Retinal pigment epithelial cell (primary cell): ENCODE results near the gene DPP7.

Experiments used
- DNase-seq: peaks from one replicate; pipeline ENCODE4 v3.0.0-alpha.2; 2010; ENCODE audit warnings: low read depth
- H3K4me3 ChIP-seq: 2 replicates; pipeline ENCODE4 v1.5.1; 2011; ENCODE audit warnings: mild to moderate bottlenecking, low read length, control low read depth, moderate library complexity
- CTCF ChIP-seq: conservative IDR thresholded peaks from 2 replicates; pipeline ENCODE4 v1.5.1; 2011; ENCODE audit warnings: low read depth, low read length, control low read depth, inconsistent platforms

DPP7 gene

DNA sequence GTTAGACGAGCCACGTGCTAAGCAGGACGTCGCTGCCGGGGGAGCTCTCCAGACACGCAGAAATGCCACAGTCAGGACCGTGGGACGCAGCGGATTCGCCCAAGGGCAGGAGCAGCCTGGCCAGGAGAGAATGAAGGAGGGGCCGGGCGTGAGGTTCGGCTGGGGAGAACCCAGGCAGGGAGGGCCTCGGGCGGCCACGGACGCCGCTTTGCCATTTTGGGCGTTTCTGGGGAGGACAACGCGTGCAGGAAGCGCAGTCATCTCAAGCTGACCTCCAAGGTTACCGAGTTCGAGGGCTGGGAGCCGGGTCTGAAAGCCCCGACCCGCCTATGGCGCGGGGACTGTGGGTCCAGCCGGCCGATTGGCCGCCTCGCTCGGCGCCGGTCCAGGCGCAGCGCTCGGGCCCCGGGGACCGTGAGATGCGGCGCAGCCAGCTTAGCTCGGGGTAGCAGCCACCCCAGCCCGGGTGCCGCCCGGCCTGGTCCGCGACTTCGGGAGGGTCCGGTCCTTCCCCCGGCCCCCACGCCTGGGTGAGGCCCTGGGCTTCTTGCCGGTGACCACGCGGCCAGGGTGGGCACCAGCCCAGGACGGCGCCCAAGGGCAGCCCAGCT, 28.5 kb downstream of the DPP7 start:
- DNase-seq = no peak
- H3K4me3 ChIP-seq = peak overlapping the region; percentile 72
- no peak for TF ChIP-seq CTCF

- no peak overlapping the region for H3K4me3 ChIP-seq
- TF ChIP-seq CTCF = no peak
- no peak for DNase-seq
These were observed 30.0 kb downstream of the DPP7 start for GRCh38 chr9:137084526-137084925.

GRCh38 chr9:137083394-137084004, 31.0 kb downstream of the DPP7 start:
- TF ChIP-seq CTCF = no peak
- DNase-seq = peak; percentile 92
- no peak overlapping the region for H3K4me3 ChIP-seq

DNA sequence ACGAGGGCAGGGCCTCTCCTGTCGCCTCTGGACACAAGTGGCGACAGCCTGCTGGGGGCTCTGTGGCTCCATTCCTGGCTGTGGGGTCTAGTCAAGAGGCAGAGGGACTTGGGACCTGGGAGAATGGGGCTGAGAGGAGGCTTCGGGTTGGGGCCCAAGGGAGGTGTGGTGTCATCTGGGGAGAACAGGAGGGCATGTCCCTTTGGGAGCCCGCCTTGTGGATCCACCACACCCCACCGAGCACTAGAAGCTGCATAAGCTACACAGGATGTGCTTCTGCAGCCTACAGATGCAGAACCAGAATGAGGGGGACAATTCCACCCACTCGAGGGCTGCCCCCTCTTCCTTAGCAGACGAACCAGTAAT, 31.6 kb downstream of the DPP7 start:
- no peak overlapping the region for H3K4me3 ChIP-seq
- TF ChIP-seq CTCF = no peak
- DNase-seq = no peak

- H3K4me3 ChIP-seq = no peak overlapping the region
- no peak for TF ChIP-seq CTCF
- DNase-seq = no peak
These were observed 32.2 kb downstream of the DPP7 start for GRCh38 chr9:137082222-137082924.

DNA sequence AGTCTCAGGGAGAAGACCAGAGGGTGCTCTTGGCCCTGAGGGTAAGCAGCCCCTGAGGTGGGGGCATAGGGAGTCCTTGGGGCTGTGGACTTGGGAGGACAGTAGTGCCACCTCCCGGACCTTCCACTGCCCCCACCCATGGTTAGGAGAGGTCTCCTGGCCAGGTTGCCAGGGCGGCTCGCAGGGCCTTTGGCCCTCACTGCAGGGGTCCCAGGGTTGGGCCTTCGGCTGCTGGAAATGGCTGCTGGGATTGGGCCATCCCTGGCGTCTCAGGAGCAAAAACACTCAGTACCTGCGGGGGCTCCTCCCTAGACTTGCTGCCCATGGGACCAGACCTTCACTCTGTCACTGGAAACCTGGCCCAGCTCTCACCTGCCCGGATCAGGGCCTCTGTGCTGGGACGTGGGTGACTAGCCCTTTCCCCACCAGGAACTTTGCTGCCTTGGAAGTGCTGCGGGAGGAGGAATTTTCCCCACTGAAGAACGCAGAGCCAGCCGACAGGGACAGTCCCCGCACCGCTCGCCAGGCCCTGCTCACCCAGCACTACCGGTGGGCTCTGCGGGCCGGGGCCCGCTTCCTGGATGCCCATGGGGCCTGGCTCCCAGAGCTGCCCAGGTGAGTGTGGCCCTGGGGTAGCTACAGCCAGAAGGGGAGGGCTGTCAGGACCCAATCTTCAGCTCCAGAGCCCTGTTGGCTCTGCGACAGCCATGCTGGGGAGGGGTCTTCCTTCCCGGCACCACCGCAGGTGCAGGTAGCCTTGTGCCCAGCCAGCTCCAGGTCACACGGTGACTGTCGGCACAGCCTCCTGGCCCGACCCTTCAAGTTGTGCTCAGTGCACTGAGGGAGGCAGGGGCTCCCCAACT, 34.0 kb downstream of the DPP7 start:
- H3K4me3 ChIP-seq = no peak overlapping the region
- DNase-seq = no peak
- TF ChIP-seq CTCF = no peak
